Coronary artery (tissue), 2 donors: ENCODE data around the gene B4GALT4.

Experiments
- DNase-seq: peaks from one replicate; pipeline ENCODE4 v3.0.0-alpha.2; 2017; ENCODE audit warnings: low spot score
- H3K27ac ChIP-seq, 2 donors: fragments of 200-600 bp; sonication (generic); one replicate each; pipeline ENCODE4 v1.5.1; 2016 to 2019
- H3K4me3 ChIP-seq: fragments of 200-600 bp; sonication (generic); 2 replicates; pipeline ENCODE4 v1.5.1; 2016; ENCODE audit warnings: mild to moderate bottlenecking, moderate library complexity
- CTCF ChIP-seq: fragments of 200-600 bp; sonication (generic); IDR thresholded peaks from one replicate; pipeline ENCODE4 v1.5.1; 2019; ENCODE audit warnings: antibody characterized with exemption

Gene B4GALT4

GRCh38 chr3:119227070-119227850 lies 13.4 kb downstream of the B4GALT4 start:
- no peak overlapping the region for H3K27ac ChIP-seq
- H3K4me3 ChIP-seq, result no peak overlapping the region
- TF ChIP-seq CTCF, result no peak
- no peak for DNase-seq

DNA sequence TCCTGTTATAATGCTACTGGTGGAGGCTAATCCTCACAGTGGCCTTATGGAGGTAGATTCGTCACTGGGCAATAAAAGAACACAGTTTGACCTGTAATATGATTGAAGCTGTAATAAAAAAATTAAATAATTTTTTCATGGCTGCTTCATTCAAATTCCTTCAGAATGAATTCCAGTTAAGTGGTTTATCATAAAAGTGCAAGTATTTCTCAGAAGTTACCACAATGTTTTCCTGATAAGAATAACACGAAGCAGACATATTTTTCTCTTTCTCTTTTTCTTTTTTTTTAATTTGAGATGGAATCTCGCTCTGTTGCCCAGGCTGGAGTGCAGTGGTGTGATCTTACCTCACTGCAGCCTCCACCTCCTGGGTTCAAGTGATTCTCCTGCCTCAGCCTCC lies 15.6 kb downstream of the B4GALT4 start:
- Histone ChIP-seq H3K27ac (no peak overlapping the region), H3K4me3 (no peak overlapping the region)
- no peak for TF ChIP-seq CTCF
- no peak for DNase-seq

- DNase-seq, result no peak
- H3K27ac ChIP-seq, result no peak overlapping the region
- TF ChIP-seq CTCF, result no peak
- no peak overlapping the region for H3K4me3 ChIP-seq
These were observed 17.2 kb downstream of the B4GALT4 start for GRCh38 chr3:119223511-119223910.

GRCh38 chr3:119222391-119222790 lies 18.3 kb downstream of the B4GALT4 start:
- no peak for DNase-seq
- H3K4me3 ChIP-seq, result no peak overlapping the region
- no peak for TF ChIP-seq CTCF
- no peak overlapping the region for H3K27ac ChIP-seq

DNA sequence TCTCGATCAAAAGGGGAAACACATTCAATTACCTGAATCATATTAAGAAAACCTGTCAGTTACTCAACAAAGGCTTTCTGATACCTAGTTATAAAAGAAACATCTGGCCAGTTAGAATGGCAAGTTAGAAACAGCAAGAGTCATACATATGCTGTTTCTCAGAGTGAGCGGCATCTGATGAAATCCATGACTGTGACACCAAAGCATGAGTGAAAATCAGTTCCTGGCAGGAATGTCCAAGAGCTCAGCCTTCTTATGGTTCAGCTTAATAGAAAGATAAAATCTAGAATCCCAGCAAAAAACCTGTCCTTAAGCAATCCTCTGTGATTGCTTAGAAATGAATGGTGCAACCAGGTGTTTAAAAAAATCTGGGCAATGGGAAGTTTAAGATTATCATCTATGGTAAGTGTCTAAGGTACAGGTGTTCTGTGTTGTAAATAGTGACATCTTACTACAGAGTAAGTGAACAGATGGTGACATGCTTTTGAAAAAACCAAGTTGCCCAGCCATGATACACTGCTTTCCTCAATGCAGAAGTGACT lies 18.8 kb downstream of the B4GALT4 start:
- DNase-seq, result no peak
- Histone ChIP-seq H3K27ac (no peak overlapping the region), H3K4me3 (no peak overlapping the region)
- TF ChIP-seq CTCF, result no peak

GRCh38 chr3:119220970-119221667 lies 19.6 kb downstream of the B4GALT4 start:
- no peak for DNase-seq
- Histone ChIP-seq H3K4me3 (no peak overlapping the region), H3K27ac (no peak overlapping the region)
- TF ChIP-seq CTCF, result no peak
